SK-N-MC (cell line): ENCODE data around the gene USB1.

Source experiments
- EZH2 ChIP-seq: fragments of 200-600 bp; sonication (generic); IDR thresholded peaks from one replicate; pipeline ENCODE4 v1.6.1; 2017; ENCODE audit warnings: antibody characterized with exemption
- FOXP2 ChIP-seq: optimal IDR thresholded peaks from 2 replicates; pipeline ENCODE3; 2011; ENCODE audit warnings: mild to moderate bottlenecking, moderate library complexity; ENCODE audit not compliant: insufficient read depth; ENCODE audit errors: extremely low read length, control extremely low read depth
- POLR2AphosphoS5 ChIP-seq: IDR thresholded peaks from 2 replicates; pipeline ENCODE4 v1.6.1; 2012; ENCODE audit warnings: mild to moderate bottlenecking, low read depth, low read length, borderline replicate concordance

DNA sequence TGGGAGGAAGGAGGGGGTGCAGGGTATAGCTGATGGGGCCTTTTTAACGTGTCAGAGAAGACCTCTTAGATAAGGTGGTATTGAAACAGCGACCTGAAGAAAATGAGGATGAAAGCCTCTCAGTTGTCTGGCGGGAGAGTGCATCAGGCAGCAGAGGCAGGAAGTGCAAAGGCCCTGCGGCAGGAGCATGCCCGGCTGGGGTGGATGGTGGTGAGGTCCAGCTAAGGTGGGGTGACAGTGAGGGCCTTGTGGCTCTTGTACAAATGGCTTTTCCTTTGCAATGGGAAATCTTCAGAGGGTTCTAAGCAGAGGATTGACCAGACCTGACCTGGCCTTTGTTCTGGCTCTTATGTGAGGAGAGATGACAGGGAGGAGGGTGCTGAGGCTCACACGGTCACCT, 35.7 kb downstream of the USB1 start:
- TF ChIP-seq EZH2 (no peak), POLR2AphosphoS5 (no peak), FOXP2 (no peak)
